ENCODE data around the gene PLCB4.

PLCB4 gene

GRCh38 chr20:9349249-9349648 is 280.4 kb downstream of the PLCB4 start:
- no peaks in the 10 kb centered on the region for H3K36me3 ChIP-seq (ENCODE audit: control insufficient read depth in 1 of 2, insufficient read depth in 2 of 2, low read length in 2 of 2)
- no peaks in the 10 kb centered on the region for H3K4me1 ChIP-seq (ENCODE audit: control insufficient read depth in 1 of 2, insufficient read depth in 2 of 2, low read length in 2 of 2)
- no peak overlapping the region for H3K4me3 ChIP-seq (ENCODE audit: low read depth, low read length)
- H3K27me3 ChIP-seq (ENCODE audit: insufficient read depth, low read length) = no peaks in the 10 kb centered on the region
- H3K79me2 ChIP-seq (ENCODE audit: control insufficient read depth, insufficient read depth, low read length, poor library complexity) = no peaks in the 10 kb centered on the region
- H3K18ac ChIP-seq (ENCODE audit: low read length) = no peak overlapping the region
- H2AFZ ChIP-seq (ENCODE audit: insufficient read depth, low read length, poor library complexity) = no peak overlapping the region
- WGBS (ENCODE audit: extremely low coverage, insufficient coverage, insufficient read length) = no CpG with 5 or more reads among the region's 4 CpGs
- no peak overlapping the region for H4K8ac ChIP-seq (ENCODE audit: low read depth, low read length)
- no peak overlapping the region for H2BK5ac ChIP-seq (ENCODE audit: low read depth, low read length, poor library complexity)
- H3K9ac ChIP-seq (ENCODE audit: low read length) = no peak overlapping the region
- no peaks in the 10 kb centered on the region for H3K9me3 ChIP-seq (ENCODE audit: insufficient read depth, low read depth, low read length)
- no peak overlapping the region for H3K14ac ChIP-seq (ENCODE audit: low read length)
- DNase-seq = no peak
- H3K4me2 ChIP-seq (ENCODE audit: low read length) = no peak overlapping the region
- no peak overlapping the region for H4K12ac ChIP-seq (ENCODE audit: low read depth, low read length)
- no peak overlapping the region for H3K23ac ChIP-seq (ENCODE audit: low read length)
- H2BK12ac ChIP-seq (ENCODE audit: low read length) = no peak overlapping the region
- H2BK120ac ChIP-seq (ENCODE audit: insufficient read depth, low read length, poor library complexity) = no peak overlapping the region
- H3K79me1 ChIP-seq (ENCODE audit: low read length) = no peaks in the 10 kb centered on the region
- H3K27ac ChIP-seq (ENCODE audit: low read depth, low read length) = no peak overlapping the region
- H4K91ac ChIP-seq (ENCODE audit: low read depth, low read length) = no peak overlapping the region
- no peak overlapping the region for H2AK5ac ChIP-seq (ENCODE audit: low read length)
- H3K4ac ChIP-seq (ENCODE audit: low read depth, low read length) = no peak overlapping the region

- Histone ChIP-seq H2BK120ac (ENCODE audit: insufficient read depth, low read length, poor library complexity) (no peak overlapping the region), H3K36me3 (ENCODE audit: control insufficient read depth in 1 of 2, insufficient read depth in 2 of 2, low read length in 2 of 2) (no peaks in the 10 kb centered on the region), H3K27me3 (ENCODE audit: insufficient read depth, low read length) (no peaks in the 10 kb centered on the region), H3K23ac (ENCODE audit: low read length) (no peak overlapping the region), H3K4me2 (ENCODE audit: low read length) (no peak overlapping the region), H3K4ac (ENCODE audit: low read depth, low read length) (no peak overlapping the region), H4K12ac (ENCODE audit: low read depth, low read length) (no peak overlapping the region), H2BK12ac (ENCODE audit: low read length) (no peak overlapping the region), H2AFZ (ENCODE audit: insufficient read depth, low read length, poor library complexity) (no peak overlapping the region), H4K8ac (ENCODE audit: low read depth, low read length) (no peak overlapping the region), H3K4me3 (ENCODE audit: low read depth, low read length) (no peak overlapping the region), H3K9me3 (ENCODE audit: insufficient read depth, low read depth, low read length) (no peaks in the 10 kb centered on the region), H2BK5ac (ENCODE audit: low read depth, low read length, poor library complexity) (no peak overlapping the region), H3K9ac (ENCODE audit: low read length) (no peak overlapping the region), H3K18ac (ENCODE audit: low read length) (no peak overlapping the region), H3K79me2 (ENCODE audit: control insufficient read depth, insufficient read depth, low read length, poor library complexity) (no peaks in the 10 kb centered on the region), H4K91ac (ENCODE audit: low read depth, low read length) (no peak overlapping the region), H2AK5ac (ENCODE audit: low read length) (no peak overlapping the region), H3K27ac (ENCODE audit: low read depth, low read length) (no peak overlapping the region), H3K14ac (ENCODE audit: low read length) (no peak overlapping the region), H3K79me1 (ENCODE audit: low read length) (no peaks in the 10 kb centered on the region), H3K4me1 (ENCODE audit: control insufficient read depth in 1 of 2, insufficient read depth in 2 of 2, low read length in 2 of 2) (no peaks in the 10 kb centered on the region)
- DNase-seq = no peak
These were observed 283.9 kb downstream of the PLCB4 start for GRCh38 chr20:9352739-9353138.

DNA sequence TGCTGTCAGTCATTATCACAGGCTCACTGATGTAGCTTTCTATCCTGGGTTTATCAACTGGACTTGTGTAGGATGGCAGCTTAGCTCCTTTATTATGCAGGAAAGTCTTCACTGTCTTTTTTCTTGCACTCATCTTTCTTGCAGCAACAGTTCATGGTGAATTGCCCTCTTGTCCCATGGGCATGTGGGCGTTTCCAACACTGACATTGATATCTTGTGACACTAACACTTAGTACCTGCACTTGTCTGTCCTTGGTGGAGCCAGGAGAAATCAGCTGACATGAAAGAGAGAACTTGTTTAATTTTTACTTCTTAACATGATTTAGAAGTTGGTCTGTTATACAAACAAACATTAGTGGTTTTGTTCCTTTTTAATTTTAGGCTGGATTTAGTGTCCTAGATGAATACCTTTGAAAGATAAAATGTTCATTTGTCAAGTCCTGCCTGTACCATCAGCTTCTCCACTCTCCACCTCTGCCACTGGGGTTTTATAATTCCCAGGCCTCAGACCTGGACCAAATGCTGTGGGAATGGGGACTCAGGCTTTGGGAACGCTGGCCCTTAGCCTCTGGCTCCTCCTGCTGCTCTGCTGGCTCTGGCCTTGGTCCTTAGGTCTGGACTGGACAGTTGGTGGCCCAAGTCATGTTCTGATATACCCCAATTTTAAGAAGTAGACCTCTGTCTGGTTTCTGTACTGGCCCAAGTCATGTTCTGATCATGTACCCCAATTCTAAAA is 284.5 kb downstream of the PLCB4 start:
- WGBS (ENCODE audit: extremely low coverage, insufficient coverage, insufficient read length) = no CpG with 5 or more reads among the region's 2 CpGs

GRCh38 chr20:9353916-9354276 is 285.0 kb downstream of the PLCB4 start:
- Histone ChIP-seq H3K4me2 (ENCODE audit: low read length) (no peak overlapping the region), H3K9ac (ENCODE audit: low read length) (no peak overlapping the region), H3K79me2 (ENCODE audit: control insufficient read depth, insufficient read depth, low read length, poor library complexity) (no peaks in the 10 kb centered on the region), H3K36me3 (ENCODE audit: control insufficient read depth in 1 of 2, insufficient read depth in 2 of 2, low read length in 2 of 2) (no peaks in the 10 kb centered on the region), H2AK5ac (ENCODE audit: low read length) (no peak overlapping the region), H4K91ac (ENCODE audit: low read depth, low read length) (no peak overlapping the region), H3K27ac (ENCODE audit: low read depth, low read length) (no peak overlapping the region), H3K14ac (ENCODE audit: low read length) (no peak overlapping the region), H3K18ac (ENCODE audit: low read length) (no peak overlapping the region), H3K4ac (ENCODE audit: low read depth, low read length) (no peak overlapping the region), H3K4me3 (ENCODE audit: low read depth, low read length) (no peak overlapping the region), H3K9me3 (ENCODE audit: insufficient read depth, low read depth, low read length) (no peaks in the 10 kb centered on the region), H2BK5ac (ENCODE audit: low read depth, low read length, poor library complexity) (no peak overlapping the region), H4K12ac (ENCODE audit: low read depth, low read length) (no peak overlapping the region), H3K4me1 (ENCODE audit: control insufficient read depth in 1 of 2, insufficient read depth in 2 of 2, low read length in 2 of 2) (no peaks in the 10 kb centered on the region), H2AFZ (ENCODE audit: insufficient read depth, low read length, poor library complexity) (no peak overlapping the region), H4K8ac (ENCODE audit: low read depth, low read length) (no peak overlapping the region), H3K27me3 (ENCODE audit: insufficient read depth, low read length) (no peaks in the 10 kb centered on the region), H3K23ac (ENCODE audit: low read length) (no peak overlapping the region), H3K79me1 (ENCODE audit: low read length) (no peaks in the 10 kb centered on the region), H2BK12ac (ENCODE audit: low read length) (no peak overlapping the region), H2BK120ac (ENCODE audit: insufficient read depth, low read length, poor library complexity) (no peak overlapping the region)
- WGBS (ENCODE audit: extremely low coverage, insufficient coverage, insufficient read length) = no CpG with 5 or more reads among the region's 1 CpG
- no peak for DNase-seq

More for the DNA sequence above, 284.5 kb downstream of the PLCB4 start:
- Histone ChIP-seq H3K4me1 (ENCODE audit: control insufficient read depth in 1 of 2, insufficient read depth in 2 of 2, low read length in 2 of 2) (no peaks in the 10 kb centered on the region), H3K36me3 (ENCODE audit: control insufficient read depth in 1 of 2, insufficient read depth in 2 of 2, low read length in 2 of 2) (no peaks in the 10 kb centered on the region), H4K91ac (ENCODE audit: low read depth, low read length) (no peak overlapping the region), H3K4me3 (ENCODE audit: low read depth, low read length) (no peak overlapping the region), H4K8ac (ENCODE audit: low read depth, low read length) (no peak overlapping the region), H3K4me2 (ENCODE audit: low read length) (no peak overlapping the region), H3K18ac (ENCODE audit: low read length) (no peak overlapping the region), H2BK12ac (ENCODE audit: low read length) (no peak overlapping the region), H3K4ac (ENCODE audit: low read depth, low read length) (no peak overlapping the region), H3K27ac (ENCODE audit: low read depth, low read length) (no peak overlapping the region), H3K14ac (ENCODE audit: low read length) (no peak overlapping the region), H2AK5ac (ENCODE audit: low read length) (no peak overlapping the region), H3K79me2 (ENCODE audit: control insufficient read depth, insufficient read depth, low read length, poor library complexity) (no peaks in the 10 kb centered on the region), H4K12ac (ENCODE audit: low read depth, low read length) (no peak overlapping the region), H3K9ac (ENCODE audit: low read length) (no peak overlapping the region), H3K27me3 (ENCODE audit: insufficient read depth, low read length) (no peaks in the 10 kb centered on the region), H2AFZ (ENCODE audit: insufficient read depth, low read length, poor library complexity) (no peak overlapping the region), H3K79me1 (ENCODE audit: low read length) (no peaks in the 10 kb centered on the region), H3K9me3 (ENCODE audit: insufficient read depth, low read depth, low read length) (no peaks in the 10 kb centered on the region), H2BK120ac (ENCODE audit: insufficient read depth, low read length, poor library complexity) (no peak overlapping the region), H2BK5ac (ENCODE audit: low read depth, low read length, poor library complexity) (no peak overlapping the region), H3K23ac (ENCODE audit: low read length) (no peak overlapping the region)
- no peak for DNase-seq
